IMR-90 (cell line): ENCODE measurements around the gene LRRC4C. TPM values are rescaled to one million over a fixed set of nuclear protein-coding genes. Genes with fewer than 3 reads are reported as not detected.

Experiments used
- ATAC-seq: fragments of 200-7000 bp; cut with Tn5 transposase; 2 replicates; pipeline ENCODE4 v1.9.1; 2020; ENCODE audit warnings: low read depth, mild to moderate bottlenecking, moderate library complexity
- BruUV-seq: library from RNA; stranded (reverse); fragments of 400-500 nt; replicated peaks from 2 replicates; lab custom pipeline; 2021; lab: Mats Ljungman, UMichigan
- CTCF ChIA-PET: fragments of 300-600 bp; formaldehyde crosslinking; extraction: SDS; loops from one replicate; lab custom pipeline; 2021; ENCODE audit warnings: antibody characterized with exemption; lab: Yijun Ruan, JAX
- POLR2A ChIA-PET: fragments of 300-600 bp; sonication (Branson Sonifier 250); formaldehyde crosslinking; loops from one replicate; lab custom pipeline; 2022; ENCODE audit warnings: antibody characterized with exemption; ENCODE audit not compliant: unreplicated experiment; lab: Charles Lee
- DNase-seq: peaks from one replicate; pipeline ENCODE4 v3.0.0; 2013
- H2AFZ ChIP-seq: replicated peaks from 2 replicates; pipeline ENCODE3; 2013; ENCODE audit warnings: low read length, mild to moderate bottlenecking; ENCODE audit not compliant: poor library complexity
- H2AK5ac ChIP-seq: 2 replicates; pipeline ENCODE4 v1.6.1; 2013; ENCODE audit warnings: low read depth, low read length, inconsistent platforms
- H2AK9ac ChIP-seq: replicated peaks from 2 replicates; pipeline ENCODE3; 2013; ENCODE audit warnings: mild to moderate bottlenecking, low read depth, low read length, moderate library complexity; ENCODE audit not compliant: poor library complexity
- H2BK120ac ChIP-seq: 2 replicates; pipeline ENCODE4 v1.6.1; 2013; ENCODE audit warnings: low read depth, low read length, inconsistent platforms
- H2BK15ac ChIP-seq: 3 replicates; pipeline ENCODE4 v1.6.1; 2013; ENCODE audit warnings: low read depth, low read length, inconsistent platforms
- H2BK20ac ChIP-seq: 2 replicates; pipeline ENCODE4 v1.6.1; 2013; ENCODE audit warnings: low read depth, mild to moderate bottlenecking, inconsistent platforms, low read length, moderate library complexity
- H2BK5ac ChIP-seq: 2 replicates; pipeline ENCODE4 v1.6.1; 2013; ENCODE audit warnings: mild to moderate bottlenecking, low read depth, low read length, inconsistent platforms; ENCODE audit not compliant: poor library complexity, severe bottlenecking
- H3K14ac ChIP-seq: replicated peaks from 2 replicates; pipeline ENCODE4 v1.6.1; 2013; ENCODE audit warnings: low read depth, low read length, inconsistent platforms
- H3K18ac ChIP-seq: 2 replicates; pipeline ENCODE4 v1.6.1; 2013; ENCODE audit warnings: low read depth, low read length, control low read depth
- H3K23ac ChIP-seq: 2 replicates; pipeline ENCODE4 v1.6.1; 2013; ENCODE audit warnings: low read depth, low read length, inconsistent platforms
- H3K27ac ChIP-seq: 2 replicates; pipeline ENCODE4 v1.5.1; 2013; ENCODE audit warnings: mild to moderate bottlenecking, control low read depth, low read length; ENCODE audit not compliant: insufficient read depth
- H3K27me3 ChIP-seq: 2 replicates; pipeline ENCODE4 v1.6.1; 2013; ENCODE audit warnings: low read length; ENCODE audit not compliant: control insufficient read depth, insufficient read depth
- H3K36me3 ChIP-seq: 2 replicates; pipeline ENCODE4 v1.6.1; 2013; ENCODE audit warnings: low read length, mixed read lengths; ENCODE audit not compliant: control insufficient read depth, insufficient read depth
- H3K4ac ChIP-seq: 2 replicates; pipeline ENCODE4 v1.6.1; 2013; ENCODE audit warnings: low read depth, low read length, inconsistent platforms
- H3K4me1 ChIP-seq: 2 replicates; pipeline ENCODE4 v1.6.1; 2013; ENCODE audit warnings: low read length, mixed read lengths; ENCODE audit not compliant: control insufficient read depth, insufficient read depth
- H3K4me2 ChIP-seq: 2 replicates; pipeline ENCODE4 v1.6.1; 2013; ENCODE audit warnings: low read depth, mild to moderate bottlenecking, control low read depth, low read length, moderate library complexity
- H3K4me3 ChIP-seq: 2 replicates; pipeline ENCODE4 v1.5.1; 2013; ENCODE audit warnings: low read depth, mild to moderate bottlenecking, control low read depth, low read length, moderate library complexity; ENCODE audit not compliant: insufficient read depth
- H3K56ac ChIP-seq: 2 replicates; pipeline ENCODE4 v1.6.1; 2013; ENCODE audit warnings: low read length, inconsistent platforms; ENCODE audit not compliant: insufficient read depth; ENCODE audit errors: extremely low read depth
- H3K79me1 ChIP-seq, 2 experiments: 2 replicates each; pipeline ENCODE4 v1.6.1; 2013; ENCODE audit warnings: low read length in 2 of 2, inconsistent platforms in 1 of 2, low read depth in 1 of 2
- H3K9ac ChIP-seq: 2 replicates; pipeline ENCODE4 v1.6.1; 2013; ENCODE audit warnings: low read depth, low read length, control low read depth
- H3K9me1 ChIP-seq: 2 replicates; pipeline ENCODE4 v1.6.1; 2013; ENCODE audit warnings: low read length, inconsistent platforms; ENCODE audit not compliant: insufficient read depth
- H3K9me3 ChIP-seq: 2 replicates; pipeline ENCODE4 v1.6.1; 2013; ENCODE audit warnings: low read length; ENCODE audit not compliant: control insufficient read depth, insufficient read depth
- H4K20me1 ChIP-seq: 2 replicates; pipeline ENCODE4 v1.6.1; 2013; ENCODE audit warnings: low read length, inconsistent platforms; ENCODE audit not compliant: insufficient read depth
- H4K5ac ChIP-seq: 2 replicates; pipeline ENCODE4 v1.6.1; 2013; ENCODE audit warnings: mild to moderate bottlenecking, low read depth, low read length, control low read depth
- H4K8ac ChIP-seq, 2 experiments: 2 replicates each; pipeline ENCODE4 v1.6.1; 2013; ENCODE audit warnings: low read depth in 2 of 2, low read length in 2 of 2, control low read depth in 1 of 2, inconsistent platforms in 1 of 2
- H4K91ac ChIP-seq: 2 replicates; pipeline ENCODE4 v1.6.1; 2013; ENCODE audit warnings: low read depth, low read length, inconsistent platforms; ENCODE audit not compliant: insufficient read depth
- CEBPB ChIP-seq: IDR thresholded peaks from 2 replicates; pipeline ENCODE4 v1.6.1; 2012; ENCODE audit warnings: low read depth, low read length, improper control_type of control experiment
- MAFK ChIP-seq: IDR thresholded peaks from 2 replicates; pipeline ENCODE4 v1.6.1; 2012; ENCODE audit warnings: low read depth, low read length, improper control_type of control experiment
- MAZ ChIP-seq: IDR thresholded peaks from 2 replicates; pipeline ENCODE4 v1.6.1; 2012; ENCODE audit warnings: low read depth, mild to moderate bottlenecking, low read length, improper control_type of control experiment, moderate library complexity, borderline replicate concordance
- NFE2L2 ChIP-seq: fragments of 150-350 bp; IDR thresholded peaks from 2 replicates; pipeline ENCODE4 v1.6.1; 2016; ENCODE audit warnings: low read depth, mild to moderate bottlenecking, low read length
- POLR2A ChIP-seq: IDR thresholded peaks from 2 replicates; pipeline ENCODE4 v1.6.1; 2012; ENCODE audit warnings: mild to moderate bottlenecking, low read depth, low read length
- RAD21 ChIP-seq: IDR thresholded peaks from 2 replicates; pipeline ENCODE4 v1.6.1; 2012; ENCODE audit warnings: low read length, improper control_type of control experiment
- RCOR1 ChIP-seq: IDR thresholded peaks from 2 replicates; pipeline ENCODE4 v1.6.1; 2012; ENCODE audit warnings: mild to moderate bottlenecking, low read length, improper control_type of control experiment; ENCODE audit not compliant: insufficient replicate concordance
- WGBS, 2 experiments: methylation state at CpG; one replicate each; pipeline versions ENCODE4 v1.1.5 to v1.1.7; 2013; ENCODE audit warnings: missing lambda C conversion rate in 2 of 2; ENCODE audit not compliant: insufficient read length in 1 of 2; ENCODE audit errors: extremely low coverage in 2 of 2; 5-methylcytosine and 5-hydroxymethylcytosine counted together
- dilution Hi-C: fragments of 300-500 bp; cut with HindIII; formaldehyde crosslinking; loops from one replicate; pipeline ENCODE4 v1.14.3; 2018; ENCODE audit warnings: low sequenced_read_pairs; ENCODE audit not compliant: unreplicated experiment
- in situ Hi-C: fragments of 300-500 bp; cut with MboI; formaldehyde crosslinking; loops from 3 replicates; pipeline ENCODE4 v1.14.3; 2019; ENCODE audit warnings: low sequenced_read_pairs, inconsistent platforms, mixed read lengths
- intact Hi-C: fragments of 100-400 bp; cut with micrococcal nuclease; formaldehyde crosslinking; loops from 2 replicates; pipeline ENCODE4 v1.10.0; 2022
- polyA plus RNA-seq, 3 experiments: library from polyadenylated mRNA; depleted of rRNA; stranded (reverse); fragments of >200 nt; gene quantifications; 2 replicates each; pipeline ENCODE4 v1.2.3, GENCODE V29; 2012; ENCODE audit warnings: low replicate concordance in 1 of 3
- total RNA-seq: library from RNA; depleted of rRNA; stranded (reverse); fragments of >200 nt; gene quantifications from 2 replicates; pipeline ENCODE4 v1.2.3, GENCODE V29; 2012
- TF ChIP-seq, protein P1 (sequence below): conservative IDR thresholded peaks from 2 replicates; pipeline ENCODE4 v1.5.1; 2012; ENCODE audit warnings: mild to moderate bottlenecking, low read depth, low read length, improper control_type of control experiment
- TF ChIP-seq, protein P2 (sequence below): fragments of 150-350 bp; IDR thresholded peaks from 2 replicates; pipeline ENCODE4 v1.6.1; 2017; ENCODE audit warnings: mild to moderate bottlenecking, antibody characterized with exemption, low read length, low read depth

Gene LRRC4C
- total and polyA plus RNA-seq, 2 of the 4 experiments (the other 2 are of a cell fraction) = under 0.01 to 0.03 TPM

DNA sequence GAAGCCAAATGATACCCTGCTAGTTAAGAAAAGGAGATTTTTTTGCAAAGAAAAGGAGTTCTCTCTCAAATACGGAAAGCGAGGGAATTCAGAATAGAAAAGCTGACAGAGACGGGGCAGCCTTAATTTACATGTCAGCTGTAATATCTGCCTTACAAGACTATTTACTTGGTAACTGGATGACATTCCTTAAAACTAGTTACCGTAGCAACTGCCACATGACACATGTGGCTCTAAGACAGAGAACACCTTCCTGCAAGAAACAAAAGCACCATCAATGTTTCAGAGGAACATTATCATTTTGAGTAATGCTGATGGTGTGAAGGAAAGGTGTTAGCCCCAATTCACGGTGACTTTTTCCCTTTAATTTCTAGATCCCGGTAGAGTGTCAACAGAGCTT lies 222.1 kb downstream of the LRRC4C start:
- no peak overlapping the region for H3K27ac ChIP-seq
- H2AFZ ChIP-seq = no peak overlapping the region
- DNase-seq = no peak
- H3K18ac ChIP-seq = no peak overlapping the region
- WGBS, 2 experiments = 0% methylated on average over 1 of the region's 6 CpGs; no CpG with 5 or more reads in 1 of the 2 experiments
- no peak overlapping the region for H4K91ac ChIP-seq
- H4K5ac ChIP-seq = no peak overlapping the region
- no peak overlapping the region for H2AK5ac ChIP-seq
- in situ Hi-C loops = no loop called here
- BruUV-seq = no TSS peak
- no peak for ATAC-seq
- no peaks in the 10 kb centered on the region for H3K9me1 ChIP-seq
- ChIA-PET POLR2A (no interaction called here), CTCF (no interaction called here)
- H3K9ac ChIP-seq = no peak overlapping the region
- no peak overlapping the region for H3K4me3 ChIP-seq
- H3K14ac ChIP-seq = no peak overlapping the region
- no peaks in the 10 kb centered on the region for H3K79me1 ChIP-seq
- H3K4me1 ChIP-seq = no peaks in the 10 kb centered on the region
- intact Hi-C loops = no loop called here
- no peaks in the 10 kb centered on the region for H3K36me3 ChIP-seq
- H3K27me3 ChIP-seq = no peaks in the 10 kb centered on the region
- TF ChIP-seq CEBPB (no peak), NFE2L2 (no peak), MAZ (no peak), POLR2A (no peak), RCOR1 (no peak), MAFK (no peak), RAD21 (no peak)
- TF ChIP-seq, protein P1, sequence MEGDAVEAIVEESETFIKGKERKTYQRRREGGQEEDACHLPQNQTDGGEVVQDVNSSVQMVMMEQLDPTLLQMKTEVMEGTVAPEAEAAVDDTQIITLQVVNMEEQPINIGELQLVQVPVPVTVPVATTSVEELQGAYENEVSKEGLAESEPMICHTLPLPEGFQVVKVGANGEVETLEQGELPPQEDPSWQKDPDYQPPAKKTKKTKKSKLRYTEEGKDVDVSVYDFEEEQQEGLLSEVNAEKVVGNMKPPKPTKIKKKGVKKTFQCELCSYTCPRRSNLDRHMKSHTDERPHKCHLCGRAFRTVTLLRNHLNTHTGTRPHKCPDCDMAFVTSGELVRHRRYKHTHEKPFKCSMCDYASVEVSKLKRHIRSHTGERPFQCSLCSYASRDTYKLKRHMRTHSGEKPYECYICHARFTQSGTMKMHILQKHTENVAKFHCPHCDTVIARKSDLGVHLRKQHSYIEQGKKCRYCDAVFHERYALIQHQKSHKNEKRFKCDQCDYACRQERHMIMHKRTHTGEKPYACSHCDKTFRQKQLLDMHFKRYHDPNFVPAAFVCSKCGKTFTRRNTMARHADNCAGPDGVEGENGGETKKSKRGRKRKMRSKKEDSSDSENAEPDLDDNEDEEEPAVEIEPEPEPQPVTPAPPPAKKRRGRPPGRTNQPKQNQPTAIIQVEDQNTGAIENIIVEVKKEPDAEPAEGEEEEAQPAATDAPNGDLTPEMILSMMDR = no peak
- TF ChIP-seq, protein P2, sequence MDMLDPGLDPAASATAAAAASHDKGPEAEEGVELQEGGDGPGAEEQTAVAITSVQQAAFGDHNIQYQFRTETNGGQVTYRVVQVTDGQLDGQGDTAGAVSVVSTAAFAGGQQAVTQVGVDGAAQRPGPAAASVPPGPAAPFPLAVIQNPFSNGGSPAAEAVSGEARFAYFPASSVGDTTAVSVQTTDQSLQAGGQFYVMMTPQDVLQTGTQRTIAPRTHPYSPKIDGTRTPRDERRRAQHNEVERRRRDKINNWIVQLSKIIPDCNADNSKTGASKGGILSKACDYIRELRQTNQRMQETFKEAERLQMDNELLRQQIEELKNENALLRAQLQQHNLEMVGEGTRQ = no peak
- H2BK15ac ChIP-seq = no peak overlapping the region
- H3K56ac ChIP-seq = no peak overlapping the region
- H2BK20ac ChIP-seq = no peak overlapping the region
- no peak overlapping the region for H3K4me2 ChIP-seq
- dilution Hi-C loops = no loop called here
- H3K23ac ChIP-seq = no peak overlapping the region
- H3K4ac ChIP-seq = no peak overlapping the region
- no peaks in the 10 kb centered on the region for H4K20me1 ChIP-seq
- no peak overlapping the region for H2AK9ac ChIP-seq
- no peak overlapping the region for H2BK5ac ChIP-seq
- H4K8ac ChIP-seq = no peak overlapping the region
- H3K9me3 ChIP-seq = no peaks in the 10 kb centered on the region
- no peak overlapping the region for H2BK120ac ChIP-seq
